ENCODE results near the gene PARP16.

- TF ChIP-seq POLR2A (IDR thresholded peaks at IDR 0.05; ENCODE audit: low read depth, low read length) (no peak), POLR2AphosphoS5 (IDR thresholded peaks at IDR 0.05; ENCODE audit: low read depth, low read length) (no peak), TAF1 (IDR thresholded peaks at IDR 0.05; ENCODE audit: borderline replicate concordance, low read depth, low read length) (no peak)
These were observed 46.6 kb upstream of the PARP16 start for GRCh38 chr15:65333148-65333820.
